CD4-positive, alpha-beta T cell treated with Interleukin-10 for 1 hour (primary cell): Measurements from ENCODE around the gene MYO16.

Experiments
- DNase-seq: peaks from one replicate; pipeline ENCODE4 v3.0.0-alpha.2; 2020

The MYO16 gene

DNA sequence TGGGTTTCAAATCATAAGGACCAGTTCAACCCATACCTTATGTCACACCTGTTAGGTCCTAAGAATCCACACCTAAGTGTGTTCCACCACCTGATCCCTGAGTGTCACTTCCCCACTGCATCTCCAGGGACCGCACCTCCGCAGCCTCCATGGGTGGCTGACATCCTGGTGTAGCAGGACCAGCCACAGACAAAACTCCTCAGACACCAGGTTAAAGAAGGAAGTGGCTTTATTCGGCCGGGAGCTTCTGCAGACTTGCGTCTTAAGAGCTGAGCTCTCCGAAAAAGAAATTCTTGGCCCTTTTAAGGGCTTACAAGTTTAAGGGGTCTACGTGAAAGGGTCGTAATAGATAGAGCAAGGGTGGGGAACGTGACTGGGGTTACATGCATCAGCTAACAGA, 509.9 kb downstream of the MYO16 start:
- no peak for DNase-seq

DNA sequence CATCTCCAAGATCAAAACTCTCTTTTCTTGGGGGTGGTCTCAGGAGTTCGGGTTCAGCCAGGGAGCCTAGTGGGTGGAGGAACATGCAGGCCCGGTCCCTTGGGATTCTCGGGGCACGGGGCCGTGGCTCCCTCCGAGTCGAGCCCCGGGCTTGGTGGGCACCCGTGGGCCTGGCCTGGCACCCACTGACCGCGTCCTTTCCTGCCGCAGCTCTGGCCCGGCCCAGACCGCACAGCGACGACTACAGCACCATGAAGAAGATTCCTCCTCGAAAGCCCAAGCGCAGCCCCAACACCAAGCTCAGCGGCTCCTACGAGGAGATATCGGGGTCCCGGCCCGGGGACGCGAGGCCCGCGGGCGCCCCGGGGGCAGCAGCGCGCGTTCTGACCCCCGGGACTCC, 510.6 kb downstream of the MYO16 start:
- no peak for DNase-seq

DNA sequence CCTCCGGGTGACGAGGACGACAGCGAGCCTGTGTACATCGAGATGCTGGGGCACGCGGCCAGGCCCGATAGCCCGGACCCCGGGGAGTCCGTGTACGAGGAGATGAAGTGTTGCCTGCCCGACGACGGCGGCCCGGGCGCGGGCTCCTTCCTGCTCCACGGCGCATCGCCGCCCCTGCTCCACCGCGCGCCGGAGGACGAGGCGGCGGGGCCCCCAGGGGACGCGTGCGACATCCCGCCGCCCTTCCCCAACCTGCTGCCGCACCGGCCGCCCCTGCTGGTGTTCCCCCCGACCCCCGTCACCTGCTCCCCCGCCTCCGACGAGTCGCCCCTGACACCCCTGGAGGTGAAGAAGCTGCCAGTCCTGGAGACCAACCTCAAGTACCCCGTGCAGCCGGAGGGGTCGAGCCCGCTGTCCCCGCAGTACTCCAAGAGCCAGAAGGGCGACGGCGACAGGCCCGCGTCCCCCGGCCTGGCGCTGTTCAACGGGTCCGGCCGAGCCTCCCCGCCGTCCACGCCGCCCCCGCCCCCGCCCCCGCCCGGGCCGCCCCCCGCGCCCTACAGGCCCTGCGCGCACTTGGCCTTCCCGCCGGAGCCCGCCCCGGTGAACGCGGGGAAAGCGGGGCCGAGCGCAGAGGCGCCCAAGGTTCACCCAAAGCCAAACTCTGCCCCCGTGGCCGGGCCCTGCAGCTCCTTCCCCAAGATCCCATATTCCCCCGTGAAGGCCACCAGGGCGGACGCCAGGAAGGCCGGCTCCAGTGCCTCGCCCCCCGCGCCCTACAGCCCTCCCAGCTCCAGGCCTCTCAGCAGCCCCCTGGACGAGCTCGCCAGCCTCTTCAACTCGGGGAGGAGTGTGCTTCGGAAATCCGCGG, 511.3 kb downstream of the MYO16 start:
- no peak for DNase-seq

DNA sequence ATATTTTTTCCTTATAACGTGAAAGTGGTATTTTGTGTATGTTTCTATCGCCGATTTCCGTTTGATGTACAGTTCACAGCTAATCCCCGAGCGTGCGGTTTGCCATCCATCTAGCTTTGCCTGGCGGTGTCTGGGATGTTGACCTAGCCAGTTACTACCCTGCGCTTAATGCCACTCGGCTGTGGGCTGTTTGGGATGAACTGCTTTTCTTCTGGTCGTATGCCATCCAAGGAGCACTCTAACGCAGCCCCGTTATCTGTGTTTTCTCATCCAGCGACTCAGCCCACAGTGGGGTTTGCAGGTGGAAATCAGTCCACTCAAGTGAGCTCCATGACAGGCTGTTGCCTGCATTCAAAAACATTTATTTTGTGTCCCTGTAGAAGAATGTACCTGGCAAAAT, 512.3 kb downstream of the MYO16 start:
- no peak for DNase-seq

DNA sequence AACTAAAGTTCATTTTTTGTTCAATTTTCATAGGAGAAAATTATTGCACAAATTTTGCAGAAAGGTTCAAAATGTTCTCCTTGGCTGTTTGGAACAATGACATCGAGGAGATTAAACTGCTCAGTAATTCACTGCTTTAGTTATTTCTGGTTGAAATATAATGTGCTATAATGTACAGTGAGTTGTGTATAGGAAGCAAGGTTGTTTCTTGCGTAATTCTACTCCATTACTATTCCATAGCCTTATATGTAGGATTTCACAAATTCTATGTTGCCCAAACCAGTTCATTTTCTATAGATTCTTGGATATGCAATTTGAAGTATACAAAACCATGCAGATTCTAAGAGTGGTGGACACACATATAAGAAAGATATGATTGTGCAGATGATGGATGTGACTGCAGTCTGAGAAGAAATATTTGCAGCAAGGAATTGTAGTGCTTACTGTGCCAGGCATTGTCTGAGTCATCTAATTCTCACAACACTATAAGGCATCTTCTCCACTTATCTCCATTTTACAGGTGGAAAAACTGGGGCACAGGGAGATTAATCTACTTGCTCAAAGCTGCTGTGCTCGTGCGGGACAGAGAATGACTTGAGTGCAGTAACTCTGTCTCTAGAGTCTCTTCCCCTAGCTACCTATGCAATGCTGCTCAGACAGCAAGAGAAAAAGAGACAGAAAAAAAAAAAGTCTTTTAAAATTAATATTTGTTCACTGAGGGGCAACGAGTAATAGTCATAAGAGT, 515.5 kb downstream of the MYO16 start:
- DNase-seq, result no peak

DNA sequence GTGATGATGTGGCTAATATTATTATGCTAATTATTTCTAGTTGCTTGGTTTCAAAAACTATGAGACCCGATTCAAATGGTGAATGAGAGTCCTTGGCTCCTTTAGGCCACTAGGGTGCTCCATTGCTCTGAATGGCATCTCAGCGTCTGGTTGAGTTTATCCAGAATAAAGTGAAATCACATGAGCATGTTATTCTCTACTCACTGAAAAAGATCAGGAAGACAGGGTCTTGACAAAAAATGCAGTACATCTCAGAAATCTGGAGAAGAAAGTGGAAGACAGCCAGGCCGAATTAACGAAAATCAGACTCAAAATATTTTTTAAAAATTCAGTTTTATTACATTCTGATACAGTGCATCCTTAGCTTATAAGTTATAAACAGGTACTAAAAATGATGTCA, 516.2 kb downstream of the MYO16 start:
- DNase-seq, result peak; percentile 24

DNA sequence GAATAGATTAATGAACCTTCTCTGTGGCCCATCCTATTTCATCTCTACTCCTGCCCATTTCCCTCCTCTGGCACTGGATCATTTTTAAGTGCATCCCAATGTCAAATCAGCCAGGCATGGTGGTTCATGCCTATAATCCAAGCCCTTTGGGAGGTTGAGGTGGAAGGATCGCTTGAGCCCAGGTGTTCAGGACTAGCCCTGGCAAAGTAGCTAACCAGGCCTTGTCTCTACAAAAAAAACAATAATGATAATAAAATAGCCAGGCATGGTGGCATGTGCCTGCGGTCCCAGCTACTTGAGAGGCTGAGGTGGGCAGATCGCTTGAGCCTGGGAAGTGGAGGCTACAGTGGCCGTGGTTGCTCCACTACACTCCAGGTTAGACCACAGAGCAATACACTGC, 517.0 kb downstream of the MYO16 start:
- no peak for DNase-seq

DNA sequence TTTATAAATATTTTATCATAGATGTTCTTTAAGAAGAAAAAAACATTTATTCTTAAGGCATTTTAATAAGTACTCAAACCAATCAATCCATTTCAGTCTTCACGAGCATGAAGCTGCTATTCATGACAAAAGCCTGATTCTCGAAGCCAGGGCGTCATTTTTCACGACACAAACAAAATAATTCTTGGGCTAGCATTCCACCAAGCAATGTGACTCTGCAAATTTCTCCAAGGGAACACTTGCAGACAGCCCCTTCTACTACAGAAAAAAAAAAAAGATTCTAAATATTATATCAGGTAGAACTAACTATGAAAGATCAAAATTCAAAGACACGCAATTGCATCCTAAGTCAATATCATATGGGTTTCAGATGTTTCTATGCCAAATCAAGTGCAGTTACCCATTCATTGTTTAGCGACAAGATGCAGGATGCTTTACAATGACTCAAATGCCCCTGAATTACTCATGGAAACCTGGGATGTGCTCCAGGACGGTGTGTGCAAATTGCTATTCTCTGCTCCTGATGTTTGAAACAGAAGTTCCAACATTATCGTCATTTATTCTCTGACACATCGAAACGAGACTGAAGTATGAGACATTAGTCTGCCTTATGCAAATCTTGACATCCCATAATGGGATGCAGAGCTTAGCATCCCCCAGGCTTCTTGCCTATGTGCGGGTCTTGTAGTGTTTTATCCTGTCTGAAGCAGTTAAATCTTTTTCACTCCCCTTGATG, 517.7 kb downstream of the MYO16 start:
- no peak for DNase-seq

DNA sequence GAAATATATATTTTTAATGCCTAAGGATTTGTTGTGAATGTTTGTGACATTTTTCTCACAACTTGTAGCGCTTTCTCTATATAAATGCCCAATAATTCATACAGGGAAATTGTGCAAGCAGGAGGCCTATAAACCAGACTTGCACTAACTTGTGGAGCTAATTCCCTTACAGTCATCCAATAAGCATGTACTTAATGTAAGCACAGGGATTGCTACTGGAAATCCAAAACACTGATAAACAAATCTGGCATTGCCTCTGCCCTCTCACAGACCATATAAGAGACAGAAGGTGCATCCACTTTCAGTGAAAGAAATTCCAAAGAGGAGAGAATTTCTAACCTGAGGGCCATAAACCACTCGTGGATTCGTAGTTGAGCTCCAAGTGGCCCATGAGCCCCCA, 518.8 kb downstream of the MYO16 start:
- DNase-seq, result no peak

DNA sequence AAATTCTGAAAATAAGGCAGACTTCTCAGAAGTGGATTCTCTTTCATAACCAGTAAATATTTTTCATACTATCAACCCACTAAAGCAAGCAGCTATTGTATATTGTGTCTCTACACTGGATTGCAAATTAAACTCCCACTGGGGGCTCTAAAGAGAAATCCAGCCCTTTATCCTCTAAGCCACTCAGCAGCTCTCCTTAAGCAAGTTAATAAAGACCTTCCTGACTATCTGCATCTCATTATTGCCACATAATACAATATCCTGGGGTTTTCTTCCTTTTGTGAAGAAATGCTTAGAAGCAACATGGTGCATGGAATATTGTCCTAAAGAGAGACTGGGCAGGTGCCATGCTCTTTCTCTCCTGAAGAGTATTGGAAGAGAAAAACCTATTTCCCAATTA, 521.3 kb downstream of the MYO16 start:
- no peak for DNase-seq

DNA sequence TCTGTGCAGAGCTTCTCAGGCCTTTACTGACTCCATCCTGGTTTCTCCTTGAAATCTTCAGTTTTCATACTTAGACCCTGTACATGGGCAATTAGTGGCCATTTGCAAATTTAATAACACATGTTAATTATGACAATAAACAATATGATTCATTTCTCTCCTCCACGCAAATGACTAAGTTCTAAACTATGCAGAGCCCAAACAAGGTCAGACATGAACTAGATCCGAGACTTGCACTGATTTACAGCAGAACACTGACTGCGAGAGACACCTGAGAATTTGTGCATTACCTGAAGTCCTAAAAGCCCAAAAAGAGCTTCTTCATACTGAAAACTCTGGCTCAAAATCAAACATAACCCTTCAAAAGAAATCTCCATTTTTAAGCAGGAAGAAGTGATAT, 521.8 kb downstream of the MYO16 start:
- no peak for DNase-seq

DNA sequence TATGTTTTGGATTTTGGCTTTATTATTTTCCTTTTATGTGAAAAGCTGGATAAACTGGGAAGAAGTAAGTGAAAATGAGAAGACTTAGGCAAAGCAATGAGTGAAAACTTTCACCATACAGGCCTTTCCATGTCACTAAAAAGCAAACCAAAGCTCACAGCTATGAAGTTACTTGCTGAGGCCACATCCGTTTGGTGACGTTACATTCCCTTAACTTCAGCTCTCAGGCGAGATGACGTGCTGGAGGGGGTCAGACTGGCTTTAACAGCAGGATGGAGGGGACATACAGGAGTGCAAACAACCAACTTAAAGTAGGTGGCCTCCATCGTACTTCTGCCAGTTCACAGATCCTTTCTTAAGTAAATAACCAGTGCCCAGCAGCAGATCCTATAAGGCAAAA, 522.3 kb downstream of the MYO16 start:
- DNase-seq, result no peak

DNA sequence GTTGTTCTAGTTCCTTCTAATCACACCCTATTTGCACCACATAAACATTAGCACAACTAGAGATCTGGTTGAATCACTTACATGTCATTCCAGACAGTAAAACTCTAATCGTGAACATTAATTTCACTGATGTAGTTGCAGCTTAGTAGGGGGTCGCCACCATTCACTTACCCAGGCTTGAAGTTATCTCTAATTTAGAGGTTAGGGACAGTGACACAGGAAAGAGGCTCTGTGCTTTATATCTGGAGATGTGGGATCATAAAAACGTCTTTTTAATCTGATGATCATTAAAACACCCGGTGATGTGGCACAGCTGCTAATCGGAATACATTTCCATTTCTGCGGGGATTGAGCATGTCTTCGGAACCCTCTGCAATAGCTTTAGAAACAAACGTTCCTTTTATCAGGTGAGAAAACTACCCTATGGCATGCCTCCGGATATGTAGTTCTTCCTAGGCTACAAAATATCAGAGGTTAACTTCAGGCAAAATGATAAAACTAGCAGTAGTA, 523.0 kb downstream of the MYO16 start:
- DNase-seq, result no peak

DNA sequence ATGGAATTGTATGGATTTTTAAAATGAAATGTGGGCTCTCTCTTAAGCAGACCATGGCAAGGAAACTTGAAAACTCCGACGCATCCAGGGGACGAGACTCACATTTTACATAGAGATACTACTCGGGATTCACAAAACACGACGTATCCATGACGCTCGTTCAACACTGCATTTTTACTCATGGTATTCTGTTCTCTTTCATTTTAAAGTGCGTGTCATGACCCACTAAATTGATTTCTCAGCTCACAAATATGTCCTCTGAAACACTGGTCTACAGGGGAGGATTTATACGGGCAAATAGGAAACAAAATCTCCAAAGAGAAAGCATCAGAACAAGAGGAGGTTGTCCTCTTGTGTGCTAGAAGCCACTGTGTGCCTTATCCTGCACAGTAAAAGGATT, 523.5 kb downstream of the MYO16 start:
- no peak for DNase-seq

DNA sequence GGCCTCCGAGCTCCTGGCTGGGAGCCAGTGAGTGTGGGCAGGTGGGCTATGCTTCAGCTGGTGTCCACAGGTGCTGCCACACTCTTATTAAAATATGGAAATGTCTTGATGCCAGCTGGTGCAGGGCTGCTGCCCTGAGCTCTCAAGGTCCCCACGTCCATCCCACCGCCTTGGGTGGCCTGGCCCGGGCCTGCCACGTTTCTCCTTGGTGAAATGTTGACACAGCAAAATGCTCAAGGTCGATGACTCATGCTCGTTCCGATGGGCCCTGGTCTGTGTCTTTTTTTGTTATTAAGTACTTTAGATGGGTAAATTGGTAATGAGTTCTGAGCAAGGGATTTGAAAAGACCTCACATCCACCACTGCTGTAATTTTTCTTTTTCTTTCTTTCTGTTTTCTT, 524.7 kb downstream of the MYO16 start:
- no peak for DNase-seq

DNA sequence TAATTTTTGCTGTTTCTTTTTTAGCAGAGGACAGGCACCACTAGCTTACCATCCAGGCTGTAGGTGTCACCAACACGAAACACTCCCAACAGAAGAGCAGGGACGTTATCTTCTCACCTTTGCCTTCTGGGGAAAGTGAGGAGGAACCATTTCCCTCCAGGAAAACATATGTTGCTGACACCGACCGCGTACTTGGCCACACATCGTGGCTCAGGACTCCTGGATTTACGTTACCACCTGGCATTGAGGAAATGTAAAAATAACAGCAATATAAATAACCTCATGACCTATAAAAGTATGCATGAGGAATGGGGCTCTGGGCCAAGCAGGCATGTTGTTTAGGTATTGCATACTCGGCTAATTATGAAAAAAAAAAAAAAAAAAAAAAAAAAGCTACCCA, 525.1 kb downstream of the MYO16 start:
- DNase-seq, result no peak

DNA sequence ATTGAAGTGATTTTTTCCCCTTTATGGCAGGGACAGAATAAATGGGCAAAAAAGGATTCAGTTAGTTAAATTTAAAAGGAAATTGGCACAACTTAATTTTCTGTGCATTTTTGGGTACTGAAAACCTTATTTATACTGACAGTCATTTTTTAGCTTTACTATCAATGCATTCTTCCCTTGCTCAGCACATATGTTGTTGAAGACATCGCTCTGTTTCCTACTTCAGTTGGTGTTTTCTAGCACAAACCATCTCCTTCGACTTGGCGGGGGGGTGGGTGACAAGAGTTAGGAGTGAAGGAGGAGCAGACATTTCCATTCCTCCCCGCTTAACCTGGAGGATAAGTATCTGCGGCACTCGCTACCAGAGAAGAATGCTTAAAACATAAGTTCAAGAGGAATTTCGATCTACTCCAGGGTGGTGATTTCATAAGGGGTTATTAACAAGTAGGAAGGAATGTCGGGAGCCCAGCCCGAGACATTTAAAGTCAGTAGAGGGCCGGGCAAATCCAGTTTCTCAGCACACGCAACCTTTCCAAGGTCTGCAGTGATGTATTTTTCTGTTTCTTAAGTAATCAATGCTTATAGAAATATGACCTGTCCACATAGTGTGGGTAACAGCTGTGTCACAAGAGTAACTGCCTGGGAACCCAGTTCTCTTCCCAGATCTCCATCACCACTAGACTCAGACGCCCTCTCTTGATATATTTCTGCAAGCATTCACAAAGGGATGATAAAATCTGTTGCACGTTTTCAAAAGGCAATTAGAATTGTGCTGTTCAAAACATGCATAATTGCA, 525.8 kb downstream of the MYO16 start:
- no peak for DNase-seq

DNA sequence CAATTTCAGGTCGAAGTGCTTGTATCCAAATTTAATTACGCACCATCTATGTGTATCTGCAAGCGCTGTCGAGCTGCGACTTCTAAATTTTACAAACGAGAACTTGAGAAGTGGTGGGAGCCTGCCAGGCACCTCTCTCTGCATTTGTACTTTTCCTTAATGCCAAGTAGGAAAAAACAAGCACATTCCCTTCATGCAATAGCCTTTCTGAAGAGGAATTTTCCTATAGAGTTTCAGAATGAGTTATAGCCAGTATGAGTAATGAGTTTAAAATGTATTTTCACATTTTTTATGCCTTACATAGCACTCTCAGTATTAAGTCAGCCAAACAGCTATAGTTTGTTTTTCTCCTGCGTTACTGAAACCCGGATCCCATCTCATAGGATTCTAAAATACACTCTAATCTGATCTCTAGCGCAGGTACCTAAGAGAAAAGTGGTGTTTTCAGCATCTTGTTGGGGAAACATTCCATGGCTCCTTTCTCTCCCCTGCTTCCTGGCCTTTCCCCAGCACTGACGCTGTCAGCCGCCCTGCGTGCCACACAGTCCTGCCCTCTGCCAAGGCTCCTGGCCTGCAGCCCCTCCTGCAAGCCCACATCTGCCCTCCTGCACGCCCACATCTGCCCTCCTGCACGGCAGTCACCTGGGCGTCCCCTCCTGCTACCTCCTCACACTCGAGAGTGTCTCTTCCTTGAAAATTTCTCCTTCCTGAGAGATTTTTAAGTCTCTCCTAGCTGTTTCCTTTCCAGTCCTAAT, 526.9 kb downstream of the MYO16 start:
- DNase-seq, result no peak

DNA sequence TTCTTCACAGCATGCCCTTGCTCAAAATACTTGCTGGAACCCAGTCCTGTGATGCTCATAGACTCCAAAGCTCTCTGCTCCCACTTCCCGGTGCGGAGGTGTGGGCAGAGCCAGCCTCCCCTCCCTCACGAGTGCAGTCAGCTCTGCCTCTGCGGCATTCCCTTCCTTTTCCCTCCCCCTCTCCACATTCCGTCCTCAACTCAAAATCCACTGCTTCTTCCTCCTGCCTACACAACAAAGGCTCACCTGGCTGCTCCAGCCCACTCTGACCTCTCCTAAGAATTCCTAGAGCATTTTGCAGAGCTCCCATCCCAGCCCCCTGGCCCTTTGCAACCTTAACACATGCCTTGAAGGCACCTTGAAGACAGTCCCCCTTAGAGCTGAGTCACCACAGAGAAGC, 527.9 kb downstream of the MYO16 start:
- no peak for DNase-seq

DNA sequence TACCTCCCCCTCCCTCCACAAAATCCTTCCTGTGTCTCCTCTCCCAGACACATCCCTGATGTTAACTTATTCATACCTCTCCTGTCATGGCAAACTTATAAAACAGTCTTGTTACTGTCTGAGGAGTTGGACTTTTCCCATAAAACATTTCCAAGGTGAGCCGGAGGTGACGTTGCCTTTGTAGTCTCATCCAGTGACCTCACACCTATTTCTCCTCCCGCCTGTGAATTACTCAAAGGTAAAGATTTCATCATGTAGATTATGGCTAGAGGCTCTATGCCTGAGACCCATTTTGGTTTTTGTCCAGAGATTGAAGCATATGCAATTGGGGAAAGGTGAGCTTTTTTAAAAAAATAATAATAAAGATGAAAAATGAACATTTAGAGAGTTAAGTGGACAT, 529.0 kb downstream of the MYO16 start:
- no peak for DNase-seq

DNA sequence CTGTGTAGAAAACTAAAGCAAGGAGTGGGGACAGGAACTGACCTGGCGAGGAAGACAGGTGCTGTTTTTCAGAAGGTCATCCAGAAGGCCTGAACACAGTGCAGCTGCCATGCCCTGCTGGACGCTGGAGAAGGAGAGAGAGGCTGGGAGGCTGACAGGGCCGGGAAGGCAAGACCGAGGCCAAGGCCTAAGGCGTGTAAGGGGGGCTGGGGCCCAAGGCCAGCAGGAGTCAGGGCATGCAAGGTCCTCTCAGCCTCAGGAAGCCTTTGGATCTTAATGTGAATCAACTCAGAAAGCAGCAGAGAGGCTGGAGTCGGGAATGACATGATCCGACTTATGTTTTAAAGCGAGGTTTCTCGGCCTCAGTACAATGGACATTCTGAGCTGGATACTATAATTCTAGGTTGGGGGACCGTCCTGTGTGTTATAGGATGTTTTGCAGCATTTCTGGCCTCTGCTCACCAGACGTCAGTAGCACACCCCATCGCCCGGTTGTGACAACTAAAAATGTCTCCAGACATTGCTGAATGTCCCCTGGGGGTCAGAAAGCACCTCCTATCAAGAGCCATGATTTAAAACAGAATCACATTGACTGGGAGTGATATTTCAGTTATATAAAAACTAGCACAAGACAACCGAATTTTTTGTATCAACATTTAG, 530.4 kb downstream of the MYO16 start:
- DNase-seq, result no peak
